GM10266 (cell line): ENCODE results near the gene TBCA.
A peak's percentile ranks its signal among the peaks of the same experiment; 100 is the strongest.

Source experiments
- DNase-seq: peaks from one replicate; pipeline ENCODE4 v3.0.0; 2012; ENCODE audit errors: extremely low spot score
- CTCF ChIP-seq: IDR thresholded peaks from 2 replicates; pipeline ENCODE4 v1.5.1; 2012; ENCODE audit warnings: mild to moderate bottlenecking, low read depth; ENCODE audit not compliant: control insufficient read depth, insufficient read depth; ENCODE audit errors: missing control alignments

TBCA gene

GRCh38 chr5:77650686-77651085 is 125.5 kb downstream of the TBCA start:
- no peak for DNase-seq
- no peak for TF ChIP-seq CTCF

DNA sequence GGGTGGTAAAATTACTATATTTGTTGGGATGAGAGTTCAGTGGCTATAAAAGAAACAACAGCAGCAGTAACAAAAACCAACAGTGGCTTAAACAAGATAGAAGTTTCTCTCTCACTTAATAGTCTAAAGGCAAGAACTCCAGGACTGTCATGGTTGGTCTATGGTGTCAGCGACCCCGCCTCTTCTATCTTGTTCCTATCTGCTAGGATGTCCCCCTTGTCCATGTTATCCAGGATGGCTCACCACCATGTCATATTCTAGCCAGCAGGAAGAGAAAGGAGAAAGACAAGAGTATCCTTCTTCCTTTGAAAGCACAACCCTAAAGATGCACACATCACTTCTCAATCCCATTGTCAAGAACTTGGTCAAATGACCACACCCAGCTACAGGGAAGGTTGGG is 126.4 kb downstream of the TBCA start:
- TF ChIP-seq CTCF, result no peak
- DNase-seq, result no peak

- no peak for TF ChIP-seq CTCF
- no peak for DNase-seq
Measured at GRCh38 chr5:77645995-77646639, 130.0 kb downstream of the TBCA start.

DNA sequence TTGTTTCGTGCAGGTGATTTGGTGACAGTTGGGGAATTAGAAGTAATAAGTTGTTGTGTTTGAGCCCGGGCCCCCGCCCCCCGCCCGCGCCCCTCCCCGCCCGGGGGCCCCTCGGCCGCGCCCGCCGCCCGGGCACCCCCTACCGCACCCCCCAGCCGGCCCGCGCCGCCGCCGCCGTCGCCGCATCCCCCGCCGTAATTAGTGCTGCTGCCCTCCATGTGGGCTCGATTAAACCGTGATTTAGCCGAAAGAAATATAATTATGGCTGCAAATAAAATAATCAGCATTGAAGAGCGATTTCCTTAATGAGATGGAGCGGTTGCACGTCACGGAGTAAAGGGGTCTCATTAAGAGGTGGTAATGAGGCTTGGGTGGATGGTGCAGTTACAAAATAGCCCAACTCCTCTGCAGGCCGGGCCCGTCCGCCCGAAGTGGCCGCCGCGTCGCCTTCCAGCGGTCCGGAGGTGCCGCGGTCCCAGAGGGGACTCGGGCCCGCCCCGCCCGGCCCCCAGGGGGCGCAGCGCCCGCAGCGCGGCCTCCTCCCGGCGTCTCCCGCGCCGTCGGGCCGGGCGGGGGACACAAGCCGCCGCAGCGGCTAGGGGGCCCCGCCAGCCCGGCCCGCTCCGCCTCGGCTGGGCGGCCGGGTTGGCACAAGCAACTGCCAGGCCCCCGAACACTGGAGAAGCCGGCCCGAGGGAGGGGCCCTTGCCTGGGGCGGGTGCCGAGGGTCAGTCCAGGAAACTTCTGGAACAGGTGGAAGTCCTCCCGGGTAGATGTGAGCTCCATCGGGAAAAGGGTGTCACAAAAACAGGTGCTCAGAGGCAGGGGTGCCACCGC is 130.8 kb downstream of the TBCA start:
- TF ChIP-seq CTCF, result peak; percentile 70
- DNase-seq, result peak; percentile 91

DNA sequence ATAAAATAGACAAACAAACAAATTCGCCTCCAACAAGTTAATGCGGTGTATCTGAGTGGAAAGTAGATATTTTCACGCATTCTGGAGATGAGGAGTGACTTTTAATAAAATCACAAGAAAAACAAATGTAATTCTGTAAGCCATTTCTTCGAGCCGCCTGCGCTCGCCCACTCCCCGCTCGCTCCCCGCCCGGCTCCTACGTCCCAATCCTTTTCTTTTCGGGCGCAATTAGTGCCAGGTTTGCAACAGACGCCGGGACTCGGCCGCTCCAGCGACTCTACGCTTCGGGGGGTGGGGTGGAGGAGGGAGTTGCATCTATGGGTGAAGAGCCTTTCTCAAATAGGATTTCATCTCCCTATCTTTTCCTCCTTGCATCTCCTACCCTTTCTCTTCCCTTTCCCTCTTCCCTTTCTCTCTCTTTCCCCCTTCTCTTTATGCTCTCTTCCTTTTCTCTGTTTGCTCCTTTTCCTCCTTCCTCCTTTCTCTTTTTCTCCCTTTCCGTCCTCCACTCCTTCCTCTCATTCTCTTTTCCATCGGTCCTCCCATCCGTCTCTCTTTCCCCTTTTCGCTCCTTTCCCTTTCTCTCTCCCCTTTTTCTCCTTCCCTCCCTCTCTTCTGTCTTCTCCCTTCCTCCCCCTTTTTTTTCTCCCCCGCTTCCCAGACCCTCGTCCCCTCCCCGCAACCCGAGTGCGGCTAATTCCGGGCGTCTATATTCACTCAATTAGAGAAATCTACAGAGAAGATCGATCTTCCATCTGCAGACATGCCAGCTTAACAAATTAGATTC is 131.6 kb downstream of the TBCA start:
- TF ChIP-seq CTCF, result no peak
- no peak for DNase-seq

DNA sequence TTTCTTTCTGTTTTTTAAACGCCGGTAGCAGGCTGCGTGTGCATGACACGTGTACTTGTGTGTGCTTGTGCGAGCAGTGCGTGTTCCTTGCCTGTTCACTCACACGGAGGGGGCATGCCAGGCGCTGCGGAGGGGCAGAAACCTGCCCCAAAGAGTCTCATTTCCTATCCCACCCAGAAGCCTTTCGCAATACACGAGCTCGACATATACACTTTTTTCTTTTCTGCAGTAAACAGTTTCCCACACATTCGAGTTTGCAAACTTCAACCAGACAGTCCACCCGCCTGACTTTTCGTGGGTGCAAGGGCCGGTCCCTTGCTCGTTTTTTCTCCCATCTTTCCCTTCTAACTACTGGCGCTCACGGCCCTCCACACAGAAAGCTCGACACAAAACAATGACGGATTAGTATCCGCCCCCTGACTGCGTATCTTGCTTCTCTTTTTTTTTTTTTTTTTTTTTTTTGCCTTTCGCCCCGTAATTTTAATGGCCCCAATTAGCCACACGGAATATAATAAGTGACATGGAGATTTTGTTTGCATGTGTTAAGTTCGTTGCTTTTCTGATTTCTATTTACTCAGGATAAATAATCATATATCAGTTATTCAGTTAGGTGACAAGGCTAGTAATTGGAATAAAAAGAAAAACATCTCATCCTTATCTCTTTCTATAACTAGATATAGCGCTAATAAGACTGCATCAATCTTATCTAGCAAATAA is 132.3 kb downstream of the TBCA start:
- DNase-seq, result no peak
- TF ChIP-seq CTCF, result no peak
